HCT116 (cell line): ENCODE results near the gene SGIP1. TPM values are rescaled to one million over a fixed set of nuclear protein-coding genes. Genes with fewer than 3 reads are reported as not detected.

Source experiments
- ATAC-seq: fragments of 200-7000 bp; cut with Tn5 transposase; 2 replicates; pipeline ENCODE4 v1.9.1; 2020; ENCODE audit warnings: mild to moderate bottlenecking, moderate library complexity
- BruUV-seq: library from RNA; stranded (reverse); fragments of 400-500 nt; replicated peaks from 2 replicates; lab custom pipeline; 2021; lab: Mats Ljungman, UMichigan
- CTCF ChIA-PET: fragments of 300-600 bp; sonication (Branson Sonifier 250); formaldehyde crosslinking; loops from one replicate; lab custom pipeline; 2021; ENCODE audit warnings: antibody characterized with exemption; lab: Charles Lee
- POLR2A ChIA-PET: fragments of 300-600, 350-600 bp; sonication (Branson Sonifier 250); formaldehyde crosslinking; loops from one replicate; lab custom pipeline; 2021; ENCODE audit warnings: antibody characterized with exemption; lab: Charles Lee
- RAD21 ChIA-PET, 2 experiments: fragments of 300-600 bp; sonication (Branson Sonifier 250); formaldehyde crosslinking; loops; one replicate each; lab custom pipeline; 2023; ENCODE audit warnings: low total read pairs in 2 of 2; ENCODE audit not compliant: uncharacterized antibody in 2 of 2, unreplicated experiment in 2 of 2, low non-redundant PET in 1 of 2; lab: Charles Lee
- DNase-seq: peaks from one replicate; pipeline ENCODE4 v3.0.0-alpha.2; 2010; ENCODE audit warnings: low read depth, low spot score
- H2AFZ ChIP-seq: fragments of 200-600 bp; shearing (Covaris generic), sonication (generic); 2 replicates; pipeline ENCODE4 v1.6.1; 2017; ENCODE audit warnings: low read depth, mixed run types, mixed read lengths, antibody characterized with exemption, low read length; ENCODE audit not compliant: poor library complexity, severe bottlenecking
- H3K27ac ChIP-seq: 2 replicates; pipeline ENCODE4 v1.5.1; 2012; ENCODE audit warnings: low read depth, low read length
- H3K27me3 ChIP-seq: fragments of 200-600 bp; sonication (generic); 2 replicates; pipeline ENCODE4 v1.6.1; 2016; ENCODE audit warnings: mixed run types, low read length, mixed read lengths; ENCODE audit not compliant: insufficient read depth
- H3K36me3 ChIP-seq, 2 experiments: fragments of 200-500 bp in 1 of 2; fragments of 200-600 bp in 1 of 2; sonication (Bioruptor generic) in 1 of 2; sonication (generic) in 1 of 2; 2 replicates each; pipeline versions ENCODE4 v1.5.1 to v1.6.1; 2014 to 2016; ENCODE audit warnings: low read length in 2 of 2, inconsistent platforms in 1 of 2, mixed read lengths in 1 of 2, mixed run types in 1 of 2; ENCODE audit not compliant: insufficient read depth in 2 of 2, control insufficient read depth in 1 of 2
- H3K4me1 ChIP-seq, 2 experiments: fragments of 200-600 bp in 1 of 2; sonication (generic) in 1 of 2; 2 replicates each; pipeline versions ENCODE4 v1.5.1 to v1.6.1; 2012 to 2017; ENCODE audit warnings: low read length in 2 of 2, inconsistent platforms in 1 of 2, mild to moderate bottlenecking in 1 of 2, mixed read lengths in 1 of 2, mixed run types in 1 of 2, moderate library complexity in 1 of 2; ENCODE audit not compliant: insufficient read depth in 2 of 2, control insufficient read depth in 1 of 2
- H3K4me2 ChIP-seq: fragments of 200-600 bp; sonication (generic); 2 replicates; pipeline ENCODE4 v1.6.1; 2017; ENCODE audit warnings: mixed run types, low read length, mixed read lengths
- H3K4me3 ChIP-seq, 2 experiments: fragments of 200-600 bp in 1 of 2; sonication (generic) in 1 of 2; replicated peaks in 1 of 2; 2 replicates each; pipeline ENCODE4 v1.5.1; 2011 to 2016; ENCODE audit warnings: low read length in 2 of 2, control low read depth in 1 of 2, low read depth in 1 of 2, mild to moderate bottlenecking in 1 of 2, mixed read lengths in 1 of 2, mixed run types in 1 of 2
- H3K79me2 ChIP-seq: fragments of 200-600 bp; sonication (generic); 2 replicates; pipeline ENCODE4 v1.6.1; 2017; ENCODE audit warnings: mild to moderate bottlenecking, mixed run types, low read length, moderate library complexity, mixed read lengths; ENCODE audit not compliant: insufficient read depth
- H3K9ac ChIP-seq: fragments of 200-600 bp; sonication (generic); 2 replicates; pipeline ENCODE4 v1.6.1; 2016; ENCODE audit warnings: low read length, mixed read lengths
- H3K9me2 ChIP-seq: fragments of 200-600 bp; sonication (generic), shearing (Covaris generic); 2 replicates; pipeline ENCODE4 v1.6.1; 2017; ENCODE audit warnings: mixed run types, mild to moderate bottlenecking, moderate library complexity; ENCODE audit not compliant: insufficient read depth
- H3K9me3 ChIP-seq, 2 experiments: fragments of 200-500 bp in 1 of 2; fragments of 200-600 bp in 1 of 2; sonication (Bioruptor generic) in 1 of 2; sonication (generic) in 1 of 2; 2 replicates each; pipeline ENCODE4 v1.6.1; 2014 to 2017; ENCODE audit warnings: low read length in 2 of 2, mixed read lengths in 2 of 2, inconsistent platforms in 1 of 2, low read depth in 1 of 2, mild to moderate bottlenecking in 1 of 2, mixed run types in 1 of 2, moderate library complexity in 1 of 2; ENCODE audit not compliant: control insufficient read depth in 1 of 2, insufficient read depth in 1 of 2
- H4K20me1 ChIP-seq: fragments of 200-600 bp; sonication (generic), shearing (Covaris generic); 2 replicates; pipeline ENCODE4 v1.6.1; 2017; ENCODE audit warnings: mixed run types, mild to moderate bottlenecking, moderate library complexity; ENCODE audit not compliant: insufficient read depth
- ATF3 ChIP-seq: IDR thresholded peaks from 2 replicates; pipeline ENCODE4 v1.6.1; 2012
- CTCF ChIP-seq, 3 experiments: fragments of 200-600 bp in 1 of 3; sonication (generic) in 1 of 3; IDR thresholded peaks in 2 of 3; conservative IDR thresholded peaks in 1 of 3; 2 replicates each; pipeline ENCODE4 v1.5.1; 2012 to 2017; ENCODE audit warnings: low read depth in 2 of 3, low read length in 2 of 3, antibody characterized with exemption in 1 of 3, borderline replicate concordance in 1 of 3, control low read depth in 1 of 3, mild to moderate bottlenecking in 1 of 3, mixed read lengths in 1 of 3, mixed run types in 1 of 3, moderate library complexity in 1 of 3; ENCODE audit not compliant: insufficient read depth in 1 of 3
- EGR1 ChIP-seq: IDR thresholded peaks from 2 replicates; pipeline ENCODE4 v1.6.1; 2012; ENCODE audit warnings: low read depth
- ELF1 ChIP-seq: IDR thresholded peaks from 2 replicates; pipeline ENCODE4 v1.6.1; 2012; ENCODE audit warnings: low read depth, borderline replicate concordance
- FOSL1 ChIP-seq: IDR thresholded peaks from 2 replicates; pipeline ENCODE4 v1.6.1; 2012; ENCODE audit warnings: low read depth
- MAX ChIP-seq: IDR thresholded peaks from 2 replicates; pipeline ENCODE4 v1.6.1; 2012
- POLR2A ChIP-seq: IDR thresholded peaks from 2 replicates; pipeline ENCODE4 v1.7.0; 2011; ENCODE audit warnings: borderline replicate concordance; ENCODE audit not compliant: insufficient read depth, insufficient read length; ENCODE audit errors: extremely low read depth
- POLR2AphosphoS5 ChIP-seq: IDR thresholded peaks from 2 replicates; pipeline ENCODE4 v1.6.1; 2011; ENCODE audit warnings: mild to moderate bottlenecking, low read depth, low read length, moderate library complexity
- SIN3A ChIP-seq: IDR thresholded peaks from 2 replicates; pipeline ENCODE4 v1.6.1; 2012; ENCODE audit warnings: low read depth
- SP1 ChIP-seq: IDR thresholded peaks from 2 replicates; pipeline ENCODE4 v1.6.1; 2012; ENCODE audit warnings: low read depth
- SRF ChIP-seq: IDR thresholded peaks from 2 replicates; pipeline ENCODE4 v1.6.1; 2012; ENCODE audit warnings: low read depth
- TCF7L2 ChIP-seq: IDR thresholded peaks from 2 replicates; pipeline ENCODE4 v1.7.0; 2011; ENCODE audit warnings: borderline replicate concordance, inconsistent platforms; ENCODE audit not compliant: insufficient read depth, insufficient read length; ENCODE audit errors: extremely low read depth
- YY1 ChIP-seq: IDR thresholded peaks from 2 replicates; pipeline ENCODE4 v1.6.1; 2011; ENCODE audit warnings: low read length, low read depth, moderate library complexity, mild to moderate bottlenecking; ENCODE audit not compliant: insufficient replicate concordance; ENCODE audit errors: extremely low read depth
- ZBTB33 ChIP-seq: IDR thresholded peaks from 2 replicates; pipeline ENCODE4 v1.6.1; 2011; ENCODE audit warnings: mild to moderate bottlenecking, low read length, moderate library complexity; ENCODE audit not compliant: insufficient replicate concordance; ENCODE audit errors: extremely low read depth
- ZNF274 ChIP-seq: fragments of 200-500 bp; sonication (Bioruptor generic); IDR thresholded peaks from 2 replicates; pipeline ENCODE4 v1.6.1; 2014; ENCODE audit warnings: mild to moderate bottlenecking, low read depth, low read length, inconsistent platforms
- intact Hi-C: fragments of 100-400 bp; cut with micrococcal nuclease; formaldehyde crosslinking; loops from 2 replicates; pipeline ENCODE4 v1.10.0; 2022
- total RNA-seq: library from RNA; stranded (reverse); gene quantifications from one replicate; pipeline ENCODE4 v1.2.1, GENCODE V29; 2021; ENCODE audit not compliant: unreplicated experiment

Gene SGIP1
- total RNA-seq, 1 experiment from 2014 or later: 0.15 TPM

GRCh38 chr1:66490816-66491215, 43.1 kb upstream of the SGIP1 start:
- Histone ChIP-seq H3K9me3 (no peaks in the 10 kb centered on the region), H3K9me2 (no peaks in the 10 kb centered on the region), H3K27ac (no peak overlapping the region)
- TF ChIP-seq ATF3: no peak
- no peak for TF ChIP-seq POLR2AphosphoS5
- TF ChIP-seq ELF1: no peak
- no peak for TF ChIP-seq POLR2A
- no peak for TF ChIP-seq ZNF274
- TF ChIP-seq TCF7L2: no peak
- TF ChIP-seq, all 23 proteins: peak for 0
- Histone ChIP-seq H3K36me3 (no peaks in the 10 kb centered on the region), H2AFZ (no peak overlapping the region), H3K4me2 (no peak overlapping the region), H4K20me1 (no peaks in the 10 kb centered on the region), H3K27me3 (no peaks in the 10 kb centered on the region), H3K9ac (no peak overlapping the region), H3K4me1 (no peaks in the 10 kb centered on the region), H3K79me2 (no peaks in the 10 kb centered on the region), H3K4me3 (no peak overlapping the region)
- ATAC-seq (no peak), DNase-seq (no peak)
- intact Hi-C loops: no loop called here
- no TSS peak for BruUV-seq
- ChIA-PET RAD21 (no interaction called here), POLR2A (no interaction called here), CTCF (interaction anchor here (2.6 kb wide), 1 partner anchor 13 kb away, joined by 14 read pairs; no protein-coding TSS in a partner anchor)

GRCh38 chr1:66492424-66492823, 41.5 kb upstream of the SGIP1 start:
- H3K4me3 ChIP-seq: no peak overlapping the region
- CTCF ChIA-PET: interaction anchor here (2.6 kb wide), 1 partner anchor 12 kb away, joined by 14 read pairs; no protein-coding TSS in a partner anchor
- intact Hi-C loops: no loop called here
- RAD21 ChIA-PET: no interaction called here
- H3K9me3 ChIP-seq: no peaks in the 10 kb centered on the region
- H3K27me3 ChIP-seq: no peaks in the 10 kb centered on the region
- no peak overlapping the region for H3K9ac ChIP-seq
- no TSS peak for BruUV-seq
- H3K4me2 ChIP-seq: no peak overlapping the region
- POLR2A ChIA-PET: no interaction called here
- H2AFZ ChIP-seq: no peak overlapping the region
- no peak overlapping the region for H3K27ac ChIP-seq
- no peaks in the 10 kb centered on the region for H3K79me2 ChIP-seq
- H3K9me2 ChIP-seq: no peaks in the 10 kb centered on the region
- DNase-seq (no peak), ATAC-seq (no peak)
- no peaks in the 10 kb centered on the region for H4K20me1 ChIP-seq
- H3K36me3 ChIP-seq: no peaks in the 10 kb centered on the region
- no peaks in the 10 kb centered on the region for H3K4me1 ChIP-seq
- TF ChIP-seq SIN3A (no peak), EGR1 (no peak), TCF7L2 (no peak), MAX (no peak), YY1 (no peak), ZNF274 (no peak), POLR2AphosphoS5 (no peak), FOSL1 (no peak), ATF3 (no peak), POLR2A (no peak), ZBTB33 (no peak), CTCF (IDR thresholded peaks at IDR 0.05 in 2 of 3, conservative IDR thresholded peaks at IDR 0.05 in 1 of 3; ENCODE audit: borderline replicate concordance in 1 of 3, insufficient read depth in 1 of 3, low read depth in 2 of 3, low read length in 2 of 3) (no peak), SP1 (no peak), SRF (no peak)
